ENCODE results near the gene FAHD1. TPM values are rescaled to one million over a fixed set of nuclear protein-coding genes. Genes with fewer than 3 reads are reported as not detected.

FAHD1 gene
- total and polyA plus RNA-seq, 2 donors from 2014 or later, result 36.4 to 108 TPM

DNA sequence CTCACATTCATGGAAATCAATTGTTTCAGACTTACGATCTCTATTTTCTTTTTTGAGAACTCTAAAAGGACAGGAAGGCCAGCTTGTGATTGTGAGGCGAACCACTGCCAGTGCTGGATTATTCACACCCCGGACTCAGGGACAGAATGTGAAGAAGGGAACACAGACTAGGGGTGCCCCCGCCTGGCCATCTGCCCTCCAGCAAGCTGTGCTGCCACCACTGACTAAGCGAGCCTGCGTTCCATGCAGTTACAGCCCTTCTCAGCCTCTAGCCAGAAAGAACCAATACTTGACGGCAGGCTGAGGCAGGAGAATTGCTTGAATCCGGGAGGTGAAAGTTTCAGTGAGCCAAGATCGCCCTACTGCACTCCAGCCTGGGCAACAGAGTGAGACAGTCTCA, 3.2 kb upstream of the FAHD1 start:
- Histone ChIP-seq H3K9ac (ENCODE audit: low read length in 3 of 3) (no peak overlapping the region), H3K36me3 (ENCODE audit: control insufficient read depth in 2 of 3, insufficient read depth in 3 of 3, low read length in 3 of 3) (peaks cover 0 to 30% (median 8%) of the 10 kb centered on the region in 3 donors), H3K27ac (ENCODE audit: low read depth in 2 of 2, low read length in 2 of 2) (no peak overlapping the region), H3K27me3 (ENCODE audit: control insufficient read depth, insufficient read depth, low read length) (no peaks in the 10 kb centered on the region), H3K4me3 (ENCODE audit: low read length in 3 of 3) (peak overlapping the region in 1 of 3 donors; percentile 86), H3K4me1 (ENCODE audit: control insufficient read depth in 2 of 3, insufficient read depth in 2 of 3, low read depth in 1 of 3, low read length in 3 of 3) (peaks cover 0 to 13% (median 3%) of the 10 kb centered on the region in 3 donors), H3K9me3 (ENCODE audit: control insufficient read depth in 2 of 3, insufficient read depth in 1 of 3, low read length in 3 of 3) (no peaks in the 10 kb centered on the region)
- DNase-seq, result peak in 3 of 5 donors; percentile 30 to 53 (median 46)
- no peak for FAIRE-seq
- intact Hi-C loops (cut with DNase I), result no loop called here
- peak; percentile 10 for TF ChIP-seq CTCF (IDR thresholded peaks at IDR 0.05; ENCODE audit: borderline replicate concordance, extremely low read depth, insufficient read depth)

GRCh38 chr16:1825381-1825863, 1.6 kb upstream of the FAHD1 start:
- peak overlapping the region in 2 of 3 donors; percentile 77 to 86 for H3K4me3 ChIP-seq (ENCODE audit: low read length in 3 of 3)
- no peak for TF ChIP-seq CTCF (IDR thresholded peaks at IDR 0.05; ENCODE audit: borderline replicate concordance, extremely low read depth, insufficient read depth)
- FAIRE-seq (no peak), DNase-seq (no peak)
- no peaks in the 10 kb centered on the region for H3K9me3 ChIP-seq (ENCODE audit: control insufficient read depth in 2 of 3, insufficient read depth in 1 of 3, low read length in 3 of 3)
- H3K4me1 ChIP-seq (ENCODE audit: control insufficient read depth in 2 of 3, insufficient read depth in 2 of 3, low read depth in 1 of 3, low read length in 3 of 3), result peaks cover 0 to 19% (median 3%) of the 10 kb centered on the region in 3 donors
- H3K27ac ChIP-seq (ENCODE audit: low read depth in 2 of 2, low read length in 2 of 2), result peak overlapping the region in 1 of 2 donors; percentile 51
- H3K36me3 ChIP-seq (ENCODE audit: control insufficient read depth in 2 of 3, insufficient read depth in 3 of 3, low read length in 3 of 3), result peaks cover 0 to 20% (median 8%) of the 10 kb centered on the region in 3 donors
- H3K9ac ChIP-seq (ENCODE audit: low read length in 3 of 3), result peak overlapping the region in 1 of 3 donors; percentile 61
- intact Hi-C loops (cut with DNase I), result no loop called here
- H3K27me3 ChIP-seq (ENCODE audit: control insufficient read depth, insufficient read depth, low read length), result no peaks in the 10 kb centered on the region

DNA sequence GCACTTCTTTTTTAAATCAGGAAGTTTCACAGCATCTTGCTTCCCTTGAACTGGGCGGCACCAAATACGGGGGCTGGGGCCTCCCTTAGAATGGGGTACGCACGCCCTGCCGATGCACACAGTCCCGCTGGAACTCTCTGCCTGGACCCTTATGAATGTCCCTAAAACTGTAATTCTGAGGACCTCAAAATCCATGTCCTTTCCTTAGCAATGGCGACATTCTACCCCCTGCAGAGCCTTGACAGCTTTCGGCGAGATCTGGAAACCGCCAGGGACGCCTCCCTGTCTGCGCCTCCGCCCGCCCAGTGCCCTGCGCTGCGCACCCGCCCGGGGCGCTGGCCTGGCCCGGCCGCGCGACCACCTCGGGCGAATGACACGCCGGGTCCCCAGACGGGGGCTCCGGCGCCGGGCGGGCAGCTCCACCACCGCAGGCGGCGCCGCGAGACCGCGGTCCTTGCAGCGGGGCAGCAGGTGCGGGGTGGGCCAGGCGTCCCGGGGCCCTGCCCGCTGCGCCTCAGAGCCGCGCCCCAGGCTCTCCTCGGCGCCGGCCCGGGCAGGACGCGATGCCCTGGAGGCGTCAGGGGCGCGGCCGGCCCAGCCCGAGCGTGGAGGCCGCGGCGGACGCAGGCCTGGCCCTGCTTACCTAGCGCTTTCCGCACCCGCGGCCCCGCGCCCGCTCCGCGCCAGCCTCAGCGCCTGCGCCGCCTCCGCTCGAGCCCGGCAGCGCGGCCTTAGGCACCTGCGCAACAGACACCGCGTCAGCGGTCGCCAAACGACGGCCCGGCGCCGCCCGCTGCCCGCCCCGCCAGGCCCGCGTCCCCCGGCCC, 929 bp upstream of the FAHD1 start:
- DNase-seq (peak in 2 of 5 donors; percentile 24 to 76), FAIRE-seq (no peak)
- Histone ChIP-seq H3K4me3 (ENCODE audit: low read length in 3 of 3) (peak overlapping the region; percentile 28 to 86 (median 77)), H3K9me3 (ENCODE audit: control insufficient read depth in 2 of 3, insufficient read depth in 1 of 3, low read length in 3 of 3) (no peaks in the 10 kb centered on the region), H3K27ac (ENCODE audit: low read depth in 2 of 2, low read length in 2 of 2) (peak overlapping the region in 1 of 2 donors; percentile 51), H3K36me3 (ENCODE audit: control insufficient read depth in 2 of 3, insufficient read depth in 3 of 3, low read length in 3 of 3) (peaks cover 0 to 15% (median 6%) of the 10 kb centered on the region in 3 donors), H3K4me1 (ENCODE audit: control insufficient read depth in 2 of 3, insufficient read depth in 2 of 3, low read depth in 1 of 3, low read length in 3 of 3) (peaks cover 0 to 19% (median 3%) of the 10 kb centered on the region in 3 donors), H3K9ac (ENCODE audit: low read length in 3 of 3) (peak overlapping the region in 1 of 3 donors; percentile 61), H3K27me3 (ENCODE audit: control insufficient read depth, insufficient read depth, low read length) (no peaks in the 10 kb centered on the region)
- intact Hi-C loops (cut with DNase I), result no loop called here
- no peak for TF ChIP-seq CTCF (IDR thresholded peaks at IDR 0.05; ENCODE audit: borderline replicate concordance, extremely low read depth, insufficient read depth)

All from kidney (tissue), 14 donors.